OCI-LY1 (cell line): ENCODE data around the gene TXNDC9.
"Not testable (repeated sequence)": the region's sequence is repeated elsewhere in the genome, so short reads cannot be mapped to it uniquely, and the experiment has no call there.

ENCODE experiments used
- H2AFZ ChIP-seq: fragments of 200-600 bp; sonication (generic), shearing (Covaris generic); 2 replicates; pipeline ENCODE4 v1.6.0; 2014; ENCODE audit warnings: antibody characterized with exemption, mild to moderate bottlenecking, low read length
- H3F3A ChIP-seq: fragments of 200-600 bp; sonication (generic), shearing (Covaris generic); 2 replicates; pipeline ENCODE4 v1.6.0; 2014; ENCODE audit warnings: mild to moderate bottlenecking, antibody characterized with exemption, low read length, moderate library complexity; ENCODE audit not compliant: insufficient read depth
- H3K27ac ChIP-seq: fragments of 200-600 bp; sonication (generic); 2 replicates; pipeline ENCODE4 v1.5.1; 2014; ENCODE audit warnings: low read length, mixed run types, mild to moderate bottlenecking, low read depth; ENCODE audit not compliant: poor library complexity, severe bottlenecking
- H3K27me3 ChIP-seq: fragments of 200-600 bp; sonication (generic); 2 replicates; pipeline ENCODE4 v1.6.0; 2014; ENCODE audit warnings: antibody characterized with exemption, mild to moderate bottlenecking, low read length, moderate library complexity; ENCODE audit not compliant: insufficient read depth
- H3K36me3 ChIP-seq: fragments of 200-600 bp; sonication (generic); 2 replicates; pipeline ENCODE4 v1.6.1; 2014; ENCODE audit warnings: mild to moderate bottlenecking, antibody characterized with exemption, low read length, moderate library complexity, mixed read lengths; ENCODE audit not compliant: insufficient read depth
- H3K4me1 ChIP-seq: fragments of 200-600 bp; sonication (generic); 2 replicates; pipeline ENCODE4 v1.5.1; 2014; ENCODE audit warnings: mild to moderate bottlenecking, low read length, moderate library complexity; ENCODE audit not compliant: insufficient read depth, severe bottlenecking
- H3K4me2 ChIP-seq: fragments of 200-600 bp; sonication (generic), shearing (Covaris generic); 2 replicates; pipeline ENCODE4 v1.6.1; 2014; ENCODE audit warnings: low read length
- H3K4me3 ChIP-seq: fragments of 200-600 bp; sonication (generic); 2 replicates; pipeline ENCODE4 v1.5.1; 2014; ENCODE audit warnings: low read length, low read depth, mild to moderate bottlenecking, mixed read lengths; ENCODE audit not compliant: poor library complexity, severe bottlenecking
- H3K79me2 ChIP-seq: fragments of 200-600 bp; shearing (Covaris generic); 2 replicates; pipeline ENCODE4 v1.6.1; 2016; ENCODE audit warnings: mixed run types, low read length, mixed read lengths; ENCODE audit not compliant: insufficient read depth
- H3K9ac ChIP-seq: fragments of 200-600 bp; sonication (generic), shearing (Covaris generic); 2 replicates; pipeline ENCODE4 v1.6.1; 2014; ENCODE audit warnings: mild to moderate bottlenecking, low read length, mixed read lengths
- H3K9me2 ChIP-seq: fragments of 200-600 bp; sonication (generic), shearing (Covaris generic); 2 replicates; pipeline ENCODE4 v1.6.1; 2014; ENCODE audit warnings: low read depth, mild to moderate bottlenecking, low read length, mixed read lengths
- H3K9me3 ChIP-seq: fragments of 200-600 bp; shearing (Covaris generic); 2 replicates; pipeline ENCODE4 v1.6.1; 2014; ENCODE audit warnings: low read length, mixed read lengths
- H4K20me1 ChIP-seq: fragments of 200-600 bp; sonication (generic), shearing (Covaris generic); 2 replicates; pipeline ENCODE4 v1.6.0; 2016; ENCODE audit warnings: mild to moderate bottlenecking, low read length; ENCODE audit not compliant: insufficient read depth
- EZH2 ChIP-seq: fragments of 200-600 bp; sonication (generic), shearing (Covaris generic); IDR thresholded peaks from 2 replicates; pipeline ENCODE4 v1.8.0; 2017; ENCODE audit warnings: borderline replicate concordance, mixed run types, mild to moderate bottlenecking, antibody characterized with exemption, low read length, moderate library complexity, mixed read lengths
- TF ChIP-seq, protein P1 (sequence below): fragments of 200-600 bp; sonication (generic), shearing (Covaris generic); IDR thresholded peaks from 2 replicates; pipeline ENCODE4 v1.5.1; 2017; ENCODE audit warnings: mild to moderate bottlenecking, antibody characterized with exemption, low read length, moderate library complexity, mixed read lengths

The TXNDC9 gene

GRCh38 chr2:99279969-99280695 lies 56.0 kb downstream of the TXNDC9 start:
- no peaks in the 10 kb centered on the region for H4K20me1 ChIP-seq
- H3K36me3 ChIP-seq: no peaks in the 10 kb centered on the region
- H3K79me2 ChIP-seq: no peaks in the 10 kb centered on the region
- no peak overlapping the region for H3K9ac ChIP-seq
- H3K4me1 ChIP-seq: no peaks in the 10 kb centered on the region
- no peak overlapping the region for H3K27ac ChIP-seq
- no peaks in the 10 kb centered on the region for H3F3A ChIP-seq
- no peak overlapping the region for H2AFZ ChIP-seq
- H3K9me3 ChIP-seq: peaks cover 3% of the 10 kb centered on the region; the same call in 1 of the 2 replicates
- H3K4me3 ChIP-seq: no peak overlapping the region
- no peaks in the 10 kb centered on the region for H3K9me2 ChIP-seq
- TF ChIP-seq, protein P1, sequence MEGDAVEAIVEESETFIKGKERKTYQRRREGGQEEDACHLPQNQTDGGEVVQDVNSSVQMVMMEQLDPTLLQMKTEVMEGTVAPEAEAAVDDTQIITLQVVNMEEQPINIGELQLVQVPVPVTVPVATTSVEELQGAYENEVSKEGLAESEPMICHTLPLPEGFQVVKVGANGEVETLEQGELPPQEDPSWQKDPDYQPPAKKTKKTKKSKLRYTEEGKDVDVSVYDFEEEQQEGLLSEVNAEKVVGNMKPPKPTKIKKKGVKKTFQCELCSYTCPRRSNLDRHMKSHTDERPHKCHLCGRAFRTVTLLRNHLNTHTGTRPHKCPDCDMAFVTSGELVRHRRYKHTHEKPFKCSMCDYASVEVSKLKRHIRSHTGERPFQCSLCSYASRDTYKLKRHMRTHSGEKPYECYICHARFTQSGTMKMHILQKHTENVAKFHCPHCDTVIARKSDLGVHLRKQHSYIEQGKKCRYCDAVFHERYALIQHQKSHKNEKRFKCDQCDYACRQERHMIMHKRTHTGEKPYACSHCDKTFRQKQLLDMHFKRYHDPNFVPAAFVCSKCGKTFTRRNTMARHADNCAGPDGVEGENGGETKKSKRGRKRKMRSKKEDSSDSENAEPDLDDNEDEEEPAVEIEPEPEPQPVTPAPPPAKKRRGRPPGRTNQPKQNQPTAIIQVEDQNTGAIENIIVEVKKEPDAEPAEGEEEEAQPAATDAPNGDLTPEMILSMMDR: no peak
- no peak for TF ChIP-seq EZH2
- H3K27me3 ChIP-seq: no peaks in the 10 kb centered on the region
- no peak overlapping the region for H3K4me2 ChIP-seq

GRCh38 chr2:99278793-99279291 lies 57.3 kb downstream of the TXNDC9 start:
- Histone ChIP-seq H3K27ac (no peak overlapping the region), H3K79me2 (no peaks in the 10 kb centered on the region), H3K4me3 (no peak overlapping the region), H3K4me1 (no peaks in the 10 kb centered on the region), H3K9me2 (no peaks in the 10 kb centered on the region), H3K36me3 (no peaks in the 10 kb centered on the region), H3K9me3 (peaks cover 3% of the 10 kb centered on the region; the same call in 1 of the 2 replicates), H3K9ac (no peak overlapping the region), H3F3A (no peaks in the 10 kb centered on the region), H3K27me3 (no peaks in the 10 kb centered on the region), H4K20me1 (no peaks in the 10 kb centered on the region), H3K4me2 (no peak overlapping the region), H2AFZ (no peak overlapping the region)
- TF ChIP-seq, protein P1: no peak
- TF ChIP-seq EZH2: no peak

DNA sequence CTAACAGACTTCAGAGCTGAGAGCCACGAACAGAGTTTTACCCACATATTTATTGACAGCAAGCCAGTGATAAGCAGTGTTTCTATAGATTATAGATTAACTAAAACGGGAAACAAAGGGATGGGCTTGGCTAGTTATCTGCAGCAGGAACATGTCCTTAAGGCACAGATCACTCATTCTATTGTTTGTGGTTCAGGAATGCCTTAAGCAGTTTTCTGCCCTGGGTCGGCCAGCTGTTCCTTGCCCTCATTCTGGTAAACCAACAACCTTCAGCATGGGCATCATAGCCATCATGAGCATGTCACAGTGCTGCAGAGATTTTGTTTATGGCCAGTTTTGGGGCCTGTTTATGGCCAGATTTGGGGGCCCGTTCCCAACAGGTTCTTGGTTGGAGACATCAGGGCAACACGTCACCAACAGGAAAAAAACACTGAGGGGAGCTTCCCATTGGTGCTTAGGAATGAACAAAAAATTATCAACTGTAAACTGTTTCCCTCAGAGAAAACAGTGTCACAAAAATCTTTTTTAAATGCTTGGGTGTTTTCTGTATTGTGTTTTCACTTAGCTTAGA lies 57.9 kb downstream of the TXNDC9 start:
- not testable (repeated sequence) for H3K4me2 ChIP-seq, H3K36me3 ChIP-seq, H3K79me2 ChIP-seq, H3K27me3 ChIP-seq, H2AFZ ChIP-seq, H3F3A ChIP-seq, H3K9me2 ChIP-seq, H3K9me3 ChIP-seq, H3K4me3 ChIP-seq, H4K20me1 ChIP-seq, H3K4me1 ChIP-seq, H3K9ac ChIP-seq, H3K27ac ChIP-seq
